Esophagus squamous epithelium (tissue), 4 donors: ENCODE results near the gene GEMIN7.

Source experiments
- CTCF ChIP-seq, 6 experiments: fragments of 450-650 bp in 4 of 6; fragments of 200-600 bp in 2 of 6; sonication (generic) in 2 of 6; IDR thresholded peaks; one replicate each; pipeline ENCODE4 v1.5.1; 2016 to 2019; ENCODE audit warnings: antibody characterized with exemption in 6 of 6, mild to moderate bottlenecking in 4 of 6, moderate library complexity in 4 of 6
- POLR2A ChIP-seq, 4 donors: fragments of 450-650 bp; IDR thresholded peaks; one replicate each; pipeline ENCODE4 v1.6.1; 2017; ENCODE audit warnings: antibody characterized with exemption in 4 of 4, mild to moderate bottlenecking in 4 of 4, moderate library complexity in 3 of 4

- TF ChIP-seq CTCF (IDR thresholded peaks at IDR 0.05) (no peak), POLR2A (IDR thresholded peaks at IDR 0.05) (no peak)
Measured at GRCh38 chr19:45030825-45031224, 48.2 kb upstream of the GEMIN7 start.
